Mesendoderm (in vitro differentiated cells): ENCODE measurements around the gene RABAC1.
A peak's percentile ranks its signal among the peaks of the same experiment; 100 is the strongest.

ENCODE experiments used
- DNase-seq: peaks from one replicate; pipeline ENCODE4 v3.0.0; 2013
- H2AK5ac ChIP-seq: 2 replicates; pipeline ENCODE4 v1.6.1; 2013; ENCODE audit warnings: low read length, inconsistent platforms
- H2BK120ac ChIP-seq: 2 replicates; pipeline ENCODE4 v1.6.1; 2013; ENCODE audit warnings: low read depth, mild to moderate bottlenecking, low read length, moderate library complexity, mixed read lengths
- H2BK15ac ChIP-seq: replicated peaks from 2 replicates; pipeline ENCODE4 v1.6.1; 2013; ENCODE audit warnings: low read depth, mild to moderate bottlenecking, moderate library complexity
- H2BK5ac ChIP-seq: 2 replicates; pipeline ENCODE4 v1.6.1; 2013; ENCODE audit warnings: low read length, inconsistent platforms
- H3K18ac ChIP-seq: 2 replicates; pipeline ENCODE4 v1.6.1; 2013; ENCODE audit warnings: mild to moderate bottlenecking, low read length, mixed read lengths
- H3K23ac ChIP-seq: one replicate; pipeline ENCODE4 v1.6.1; 2013; ENCODE audit warnings: low read length
- H3K27ac ChIP-seq: 2 replicates; pipeline ENCODE4 v1.5.1; 2013; ENCODE audit warnings: low read depth, mild to moderate bottlenecking, inconsistent platforms, low read length, moderate library complexity
- H3K27me3 ChIP-seq: 2 replicates; pipeline ENCODE4 v1.6.1; 2013; ENCODE audit warnings: low read length, control low read depth, mild to moderate bottlenecking, inconsistent platforms; ENCODE audit not compliant: insufficient read depth, poor library complexity
- H3K36me3 ChIP-seq: 2 replicates; pipeline ENCODE4 v1.6.1; 2013; ENCODE audit warnings: low read length, inconsistent platforms; ENCODE audit not compliant: control insufficient read depth, insufficient read depth
- H3K4ac ChIP-seq: one replicate; pipeline ENCODE4 v1.6.1; 2013; ENCODE audit warnings: low read depth, mild to moderate bottlenecking, low read length, moderate library complexity
- H3K4me1 ChIP-seq: 2 replicates; pipeline ENCODE4 v1.6.1; 2013; ENCODE audit warnings: low read depth, low read length, inconsistent platforms; ENCODE audit not compliant: control insufficient read depth
- H3K4me2 ChIP-seq: 2 replicates; pipeline ENCODE4 v1.6.1; 2013; ENCODE audit warnings: low read length
- H3K4me3 ChIP-seq: 2 replicates; pipeline ENCODE4 v1.5.1; 2013; ENCODE audit warnings: mild to moderate bottlenecking, low read length
- H3K56ac ChIP-seq: one replicate; pipeline ENCODE4 v1.6.1; 2013; ENCODE audit warnings: low read length
- H3K79me1 ChIP-seq: 2 replicates; pipeline ENCODE4 v1.6.1; 2013; ENCODE audit warnings: low read length, inconsistent platforms
- H3K79me2 ChIP-seq: 2 replicates; pipeline ENCODE4 v1.6.1; 2013; ENCODE audit warnings: mild to moderate bottlenecking, low read length; ENCODE audit not compliant: control insufficient read depth, insufficient read depth
- H3K9ac ChIP-seq: 2 replicates; pipeline ENCODE4 v1.6.1; 2013; ENCODE audit warnings: low read length, inconsistent platforms
- H4K5ac ChIP-seq: one replicate; pipeline ENCODE4 v1.6.1; 2013; ENCODE audit warnings: low read length
- H4K8ac ChIP-seq: one replicate; pipeline ENCODE4 v1.6.1; 2013; ENCODE audit warnings: low read depth, mild to moderate bottlenecking, control low read depth, low read length, moderate library complexity
- WGBS: extraction: QIAGEN DNeasy Blood & Tissue Kit; methylation state at CpG from one replicate; pipeline ENCODE4 v1.1.7; 2013; ENCODE audit warnings: low lambda C conversion rate, missing lambda C conversion rate; ENCODE audit not compliant: insufficient coverage; ENCODE audit errors: extremely low coverage; 5-methylcytosine and 5-hydroxymethylcytosine counted together

The RABAC1 gene

GRCh38 chr19:41957838-41958366 is 1.2 kb downstream of the RABAC1 start:
- whole genome bisulfite sequencing, result no CpG with 5 or more reads among the region's 10 CpGs
- H3K79me1 ChIP-seq, result no peaks in the 10 kb centered on the region
- no peaks in the 10 kb centered on the region for H3K27me3 ChIP-seq
- H2AK5ac ChIP-seq, result no peak overlapping the region
- H3K79me2 ChIP-seq, result no peaks in the 10 kb centered on the region
- peak; percentile 95 for DNase-seq
- H3K4ac ChIP-seq, result no peak overlapping the region
- peak overlapping the region; percentile 50 for H3K9ac ChIP-seq
- H3K18ac ChIP-seq, result no peak overlapping the region
- no peak overlapping the region for H4K8ac ChIP-seq
- H3K27ac ChIP-seq, result no peak overlapping the region
- no peaks in the 10 kb centered on the region for H3K36me3 ChIP-seq
- H2BK15ac ChIP-seq, result no peak overlapping the region
- H3K4me2 ChIP-seq, result peak overlapping the region; percentile 7
- peak overlapping the region; percentile 6 for H3K56ac ChIP-seq
- H2BK120ac ChIP-seq, result no peak overlapping the region
- no peak overlapping the region for H4K5ac ChIP-seq
- H3K4me1 ChIP-seq, result peaks cover 4% of the 10 kb centered on the region
- H3K23ac ChIP-seq, result no peak overlapping the region
- H3K4me3 ChIP-seq, result no peak overlapping the region
- no peak overlapping the region for H2BK5ac ChIP-seq

GRCh38 chr19:41957161-41957837 is 1.8 kb downstream of the RABAC1 start:
- H3K4me1 ChIP-seq, result peaks cover 4% of the 10 kb centered on the region
- H2BK120ac ChIP-seq, result no peak overlapping the region
- H3K56ac ChIP-seq, result peak overlapping the region; percentile 49
- H3K27me3 ChIP-seq, result no peaks in the 10 kb centered on the region
- peak overlapping the region; percentile 36 for H3K9ac ChIP-seq
- no peak overlapping the region for H3K4ac ChIP-seq
- H3K27ac ChIP-seq, result no peak overlapping the region
- no peak overlapping the region for H2AK5ac ChIP-seq
- no peaks in the 10 kb centered on the region for H3K79me1 ChIP-seq
- H2BK5ac ChIP-seq, result no peak overlapping the region
- no peak overlapping the region for H3K4me2 ChIP-seq
- DNase-seq, result no peak
- no peak overlapping the region for H4K5ac ChIP-seq
- no peaks in the 10 kb centered on the region for H3K79me2 ChIP-seq
- no peak overlapping the region for H3K23ac ChIP-seq
- H3K18ac ChIP-seq, result no peak overlapping the region
- H4K8ac ChIP-seq, result no peak overlapping the region
- no peak overlapping the region for H2BK15ac ChIP-seq
- H3K4me3 ChIP-seq, result no peak overlapping the region
- no CpG with 5 or more reads among the region's 11 CpGs for WGBS
- no peaks in the 10 kb centered on the region for H3K36me3 ChIP-seq

GRCh38 chr19:41956621-41957020 is 2.5 kb downstream of the RABAC1 start:
- Histone ChIP-seq H4K8ac (no peak overlapping the region), H3K4me2 (no peak overlapping the region), H3K27ac (no peak overlapping the region), H4K5ac (no peak overlapping the region), H3K56ac (no peak overlapping the region), H3K79me2 (no peaks in the 10 kb centered on the region), H3K4me1 (peaks cover 4% of the 10 kb centered on the region), H3K79me1 (no peaks in the 10 kb centered on the region), H3K18ac (no peak overlapping the region), H2BK15ac (no peak overlapping the region), H3K36me3 (no peaks in the 10 kb centered on the region), H3K4ac (no peak overlapping the region), H3K23ac (no peak overlapping the region), H3K4me3 (no peak overlapping the region), H3K9ac (no peak overlapping the region), H2BK120ac (no peak overlapping the region), H2AK5ac (no peak overlapping the region), H3K27me3 (no peaks in the 10 kb centered on the region), H2BK5ac (no peak overlapping the region)
- DNase-seq, result no peak
- WGBS, result no CpG with 5 or more reads among the region's 13 CpGs

- Histone ChIP-seq H3K4me3 (no peak overlapping the region), H4K8ac (no peak overlapping the region), H2BK120ac (no peak overlapping the region), H3K27ac (no peak overlapping the region), H3K36me3 (no peaks in the 10 kb centered on the region), H3K56ac (no peak overlapping the region), H3K27me3 (no peaks in the 10 kb centered on the region), H2BK15ac (no peak overlapping the region), H3K4me2 (no peak overlapping the region), H3K4me1 (peaks cover 4% of the 10 kb centered on the region), H2BK5ac (no peak overlapping the region), H2AK5ac (no peak overlapping the region), H3K79me2 (no peaks in the 10 kb centered on the region), H3K9ac (no peak overlapping the region), H3K79me1 (no peaks in the 10 kb centered on the region), H3K23ac (no peak overlapping the region), H3K4ac (no peak overlapping the region), H3K18ac (no peak overlapping the region), H4K5ac (no peak overlapping the region)
- no peak for DNase-seq
- WGBS, result no CpG with 5 or more reads among the region's 7 CpGs
Measured at GRCh38 chr19:41955521-41955920, 3.6 kb downstream of the RABAC1 start.

GRCh38 chr19:41951686-41952172 is 7.4 kb downstream of the RABAC1 start:
- H3K4me3 ChIP-seq, result no peak overlapping the region

More at GRCh38 chr19:41951686-41952172, 7.4 kb downstream of the RABAC1 start:
- no CpG with 5 or more reads among the region's 12 CpGs for WGBS
- H3K79me1 ChIP-seq, result no peaks in the 10 kb centered on the region
- peak overlapping the region; percentile 47 for H3K9ac ChIP-seq
- no peak overlapping the region for H2BK15ac ChIP-seq
- H3K36me3 ChIP-seq, result no peaks in the 10 kb centered on the region
- peak overlapping the region; percentile 79 for H3K56ac ChIP-seq
- H2BK120ac ChIP-seq, result no peak overlapping the region
- no peak overlapping the region for H3K23ac ChIP-seq
- H4K5ac ChIP-seq, result no peak overlapping the region
- H2AK5ac ChIP-seq, result no peak overlapping the region
- no peaks in the 10 kb centered on the region for H3K27me3 ChIP-seq
- H3K79me2 ChIP-seq, result no peaks in the 10 kb centered on the region
- H2BK5ac ChIP-seq, result no peak overlapping the region
- H4K8ac ChIP-seq, result no peak overlapping the region
- H3K4ac ChIP-seq, result no peak overlapping the region
- no peak overlapping the region for H3K27ac ChIP-seq
- H3K4me1 ChIP-seq, result no peaks in the 10 kb centered on the region
- peak; percentile 86 for DNase-seq
- H3K4me2 ChIP-seq, result peak overlapping the region; percentile 83
- H3K18ac ChIP-seq, result no peak overlapping the region
